PFSK-1 (cell line): ENCODE data around the gene ARL6IP6.

Experiments used
- POLR2AphosphoS5 ChIP-seq: IDR thresholded peaks from 2 replicates; pipeline ENCODE4 v1.6.1; 2012; ENCODE audit warnings: low read depth, mild to moderate bottlenecking, control low read depth, low read length, moderate library complexity
- REST ChIP-seq, 2 experiments: IDR thresholded peaks; 2 replicates each; pipeline versions ENCODE4 v1.6.1 to v1.8.0; 2011 to 2012; ENCODE audit warnings: low read depth in 2 of 2, low read length in 2 of 2, control low read depth in 1 of 2, inconsistent platforms in 1 of 2, mild to moderate bottlenecking in 1 of 2, moderate library complexity in 1 of 2; ENCODE audit not compliant: insufficient read depth in 1 of 2
- TAF1 ChIP-seq: IDR thresholded peaks from 2 replicates; pipeline ENCODE4 v1.6.1; 2012; ENCODE audit warnings: low read length, control low read depth, borderline replicate concordance; ENCODE audit not compliant: insufficient read depth

DNA sequence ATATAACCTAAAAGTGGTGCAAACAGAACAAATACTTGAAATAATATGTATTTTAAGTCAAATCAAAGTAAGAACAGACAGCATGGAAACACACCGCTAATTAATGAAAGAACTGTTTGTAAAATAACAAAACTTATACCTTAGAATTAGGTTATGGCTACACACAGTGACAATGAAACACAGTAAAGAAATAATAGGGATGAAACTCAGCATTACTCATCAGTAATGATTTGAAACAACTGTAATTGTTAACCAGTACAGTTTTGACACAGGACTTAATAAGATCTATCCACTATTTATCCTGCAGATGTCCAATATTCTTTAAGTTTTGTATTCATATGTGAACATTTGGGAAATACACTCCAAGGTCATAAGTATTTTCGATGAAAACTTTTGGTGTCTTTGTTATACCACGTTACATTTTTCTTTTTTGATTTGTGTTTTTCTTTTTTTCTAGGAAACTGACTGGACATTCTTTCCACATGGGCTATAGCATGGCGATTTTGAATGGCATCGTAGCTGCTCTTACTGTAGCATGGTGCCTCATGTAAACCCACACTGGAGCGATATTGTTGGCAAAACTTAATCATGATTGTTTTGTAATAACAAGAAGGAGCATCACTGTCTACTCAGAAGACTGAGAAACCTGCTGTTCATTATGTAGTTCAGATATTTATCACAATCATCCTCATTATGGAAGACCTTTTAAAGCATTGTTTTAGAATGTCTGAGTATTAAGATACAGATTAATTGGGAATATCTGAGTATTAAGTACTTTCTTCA, 41.1 kb downstream of the ARL6IP6 start:
- TF ChIP-seq TAF1: no peak
- no peak for TF ChIP-seq POLR2AphosphoS5
- no peak for TF ChIP-seq REST (IDR thresholded peaks at IDR 0.05; ENCODE audit: insufficient read depth in 1 of 2, low read depth in 2 of 2, low read length in 2 of 2)
